ENCODE data around the gene NBAS.
"Not testable (repeated sequence)": the region's sequence is repeated elsewhere in the genome, so short reads cannot be mapped to it uniquely, and the experiment has no call there.

NBAS gene

GRCh38 chr2:15354596-15355366 lies 206.4 kb downstream of the NBAS start:
- DNase-seq, result no peak

DNA sequence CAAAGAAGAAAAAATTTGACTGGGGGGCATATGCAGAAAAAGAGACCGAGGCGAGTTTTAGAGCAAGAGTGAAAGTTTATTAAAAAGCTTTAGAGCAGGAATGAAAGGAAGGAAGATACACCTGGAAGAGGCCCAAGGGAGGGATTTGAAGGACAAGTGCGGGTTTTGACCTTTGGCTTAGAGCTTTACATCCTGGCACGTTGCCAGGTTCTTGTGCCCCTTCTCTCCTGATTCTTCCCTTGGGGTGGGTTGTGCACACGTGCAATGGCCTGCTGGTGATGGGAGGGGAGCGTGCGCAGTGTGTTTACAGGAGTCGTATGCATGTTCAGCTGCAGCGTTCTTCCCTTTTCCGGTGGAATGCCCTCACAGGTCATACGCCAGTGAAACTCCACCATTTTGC lies 208.8 kb downstream of the NBAS start:
- DNase-seq, result no peak

DNA sequence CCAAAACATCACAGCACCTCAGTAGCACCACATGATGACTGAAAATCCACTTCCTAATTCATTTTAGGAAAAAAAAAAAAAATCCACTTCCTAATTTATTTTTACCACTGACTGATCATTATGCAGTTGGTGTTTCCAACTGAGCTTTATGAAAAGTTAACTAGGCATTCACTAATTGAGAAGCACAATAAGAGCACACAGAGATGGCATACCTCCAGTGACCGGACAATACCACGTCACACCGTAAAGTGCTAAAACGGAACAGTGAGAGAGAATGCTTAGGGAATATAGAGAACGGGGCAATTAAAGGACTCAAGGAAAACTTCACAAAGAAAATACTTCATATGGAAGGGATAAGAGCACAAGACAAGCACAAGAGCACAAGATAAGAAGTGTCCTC lies 212.5 kb downstream of the NBAS start:
- no peak for DNase-seq

DNA sequence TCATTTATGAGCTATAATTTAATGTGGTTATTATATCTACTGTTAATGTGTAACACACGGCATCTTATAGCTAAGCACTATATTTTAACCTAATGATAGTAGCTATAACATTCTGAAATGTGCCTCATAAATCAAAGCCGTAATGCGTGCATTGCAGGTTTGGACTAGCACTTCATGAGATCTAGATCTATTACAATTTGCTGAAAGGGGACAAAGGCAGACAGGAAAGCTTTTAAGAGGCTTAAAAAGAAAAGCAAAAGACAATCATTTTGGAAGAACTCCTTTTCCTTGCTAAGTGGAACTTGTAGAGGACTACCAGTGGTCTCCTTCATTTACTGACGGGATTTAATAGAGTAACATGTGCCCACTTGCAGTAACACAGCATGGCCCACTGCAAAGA lies 213.1 kb downstream of the NBAS start:
- DNase-seq, result no peak

- no peak for DNase-seq
These were observed 214.5 kb downstream of the NBAS start for GRCh38 chr2:15346624-15347023.

- DNase-seq, result no peak
These were observed 223.0 kb downstream of the NBAS start for GRCh38 chr2:15337996-15338666.

DNA sequence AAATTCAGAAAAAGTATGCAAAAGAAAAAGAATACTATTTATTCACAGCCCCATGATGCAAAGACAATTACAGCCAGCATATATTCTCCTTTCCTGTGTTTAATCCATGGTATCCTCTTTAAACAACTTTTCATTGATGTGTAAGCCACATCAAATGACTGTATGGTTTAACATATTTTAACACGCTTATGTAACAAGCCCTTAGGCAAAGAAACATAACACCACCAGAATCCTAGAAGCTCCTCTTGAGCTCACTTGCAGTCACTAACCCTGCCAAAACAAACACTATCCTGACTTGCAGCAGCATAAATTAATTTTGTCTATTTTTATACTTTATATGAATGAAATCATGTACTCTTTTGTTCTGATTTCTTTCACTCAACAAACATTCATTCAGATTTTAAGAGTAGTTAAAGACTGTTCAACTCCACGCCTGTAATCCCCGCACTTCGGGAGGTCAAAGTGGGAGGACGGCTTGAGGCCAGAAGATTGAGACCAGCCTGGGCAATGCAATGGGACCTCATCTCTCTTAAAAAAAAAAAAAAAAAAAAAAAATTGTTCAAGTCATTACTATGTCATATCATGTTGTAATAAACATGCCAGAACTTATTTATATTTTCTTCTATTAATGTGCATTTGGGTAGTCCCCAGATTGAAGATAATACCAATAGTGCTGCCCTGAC lies 226.3 kb downstream of the NBAS start:
- no peak for DNase-seq

DNA sequence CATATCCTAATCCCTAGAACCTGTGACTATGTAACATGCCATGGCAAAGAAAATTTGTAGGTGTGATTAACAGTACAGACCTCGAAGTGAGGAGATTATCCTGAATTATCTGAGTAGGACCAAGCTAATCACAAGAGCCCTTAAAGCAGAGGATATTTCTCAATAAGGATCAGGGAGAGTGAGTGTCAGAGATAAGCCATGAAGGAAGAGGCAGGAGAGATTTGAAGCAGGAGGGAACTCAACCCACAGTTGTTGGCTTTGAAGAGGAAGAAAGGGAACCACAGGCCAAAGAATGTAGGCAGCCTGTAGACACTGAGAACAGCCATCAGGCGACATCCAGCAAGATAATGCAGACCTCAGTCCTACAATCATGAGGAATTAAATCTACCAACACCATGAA lies 229.3 kb downstream of the NBAS start:
- no peak for DNase-seq

- no peak for DNase-seq
These were observed 235.8 kb downstream of the NBAS start for GRCh38 chr2:15325296-15325695.

GRCh38 chr2:15323227-15323626 lies 237.9 kb downstream of the NBAS start:
- no peak for DNase-seq

DNA sequence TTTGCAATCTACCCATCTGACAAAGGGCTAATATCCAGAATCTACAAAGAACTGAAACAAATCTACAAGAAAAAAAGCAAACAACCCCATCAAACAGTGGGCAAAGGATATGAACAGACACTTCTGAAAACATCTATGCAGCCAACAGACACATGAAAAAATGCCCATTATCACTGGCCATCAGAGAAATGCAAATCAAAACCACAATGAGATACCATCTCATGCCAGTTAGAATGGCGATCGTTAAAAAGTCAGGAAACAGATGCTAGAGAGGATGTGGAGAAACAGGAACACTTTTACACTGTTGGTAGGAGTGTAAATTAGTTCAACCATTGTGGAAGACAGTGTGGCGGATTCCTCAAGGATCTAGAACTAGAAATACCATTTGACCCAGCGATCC lies 239.7 kb downstream of the NBAS start:
- not testable (repeated sequence) for DNase-seq

- DNase-seq, result no peak
These were observed 244.7 kb downstream of the NBAS start for GRCh38 chr2:15316370-15316814.

DNA sequence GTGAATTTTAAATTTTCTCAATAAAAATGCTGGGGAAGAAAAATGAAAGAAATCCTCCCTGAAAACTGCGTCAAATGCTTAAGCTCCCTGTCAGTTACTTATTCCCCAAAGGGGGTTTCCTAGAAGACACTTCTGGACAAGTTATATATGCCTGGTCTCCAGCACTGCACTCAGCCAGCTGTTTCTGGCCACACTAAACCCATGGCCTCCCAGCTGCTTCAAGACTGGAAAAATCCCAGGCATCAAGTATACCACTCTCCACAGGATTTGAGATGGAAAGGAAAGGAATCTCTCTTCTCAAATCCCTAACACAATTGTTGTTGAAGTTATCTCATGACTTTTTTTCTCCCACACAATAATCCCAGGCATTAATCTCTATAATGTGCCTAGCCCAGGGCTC lies 245.7 kb downstream of the NBAS start:
- DNase-seq, result no peak

- DNase-seq, result no peak
These were observed 247.5 kb downstream of the NBAS start for GRCh38 chr2:15313657-15314056.

GRCh38 chr2:15311926-15312325 lies 249.2 kb downstream of the NBAS start:
- DNase-seq, result no peak

GRCh38 chr2:15311201-15311907 lies 249.8 kb downstream of the NBAS start:
- DNase-seq, result no peak

- DNase-seq, result no peak
These were observed 253.6 kb downstream of the NBAS start for GRCh38 chr2:15307526-15307925.

- DNase-seq, result no peak
These were observed 254.4 kb downstream of the NBAS start for GRCh38 chr2:15306706-15307105.

- DNase-seq, result no peak
These were observed 257.3 kb downstream of the NBAS start for GRCh38 chr2:15303874-15304273.

- DNase-seq, result no peak
These were observed 259.0 kb downstream of the NBAS start for GRCh38 chr2:15302154-15302553.

GRCh38 chr2:15300624-15301573 lies 260.2 kb downstream of the NBAS start:
- no peak for DNase-seq

GRCh38 chr2:15299904-15300520 lies 261.1 kb downstream of the NBAS start:
- no peak for DNase-seq
